ENCODE measurements around the gene CCDC192. TPM values are rescaled to one million over a fixed set of nuclear protein-coding genes. Genes with fewer than 3 reads are reported as not detected.
"Not testable (repeated sequence)": the region's sequence is repeated elsewhere in the genome, so short reads cannot be mapped to it uniquely, and the experiment has no call there.

The CCDC192 gene
- total and polyA plus RNA-seq, 3 experiments from 2014 or later = not detected

DNA sequence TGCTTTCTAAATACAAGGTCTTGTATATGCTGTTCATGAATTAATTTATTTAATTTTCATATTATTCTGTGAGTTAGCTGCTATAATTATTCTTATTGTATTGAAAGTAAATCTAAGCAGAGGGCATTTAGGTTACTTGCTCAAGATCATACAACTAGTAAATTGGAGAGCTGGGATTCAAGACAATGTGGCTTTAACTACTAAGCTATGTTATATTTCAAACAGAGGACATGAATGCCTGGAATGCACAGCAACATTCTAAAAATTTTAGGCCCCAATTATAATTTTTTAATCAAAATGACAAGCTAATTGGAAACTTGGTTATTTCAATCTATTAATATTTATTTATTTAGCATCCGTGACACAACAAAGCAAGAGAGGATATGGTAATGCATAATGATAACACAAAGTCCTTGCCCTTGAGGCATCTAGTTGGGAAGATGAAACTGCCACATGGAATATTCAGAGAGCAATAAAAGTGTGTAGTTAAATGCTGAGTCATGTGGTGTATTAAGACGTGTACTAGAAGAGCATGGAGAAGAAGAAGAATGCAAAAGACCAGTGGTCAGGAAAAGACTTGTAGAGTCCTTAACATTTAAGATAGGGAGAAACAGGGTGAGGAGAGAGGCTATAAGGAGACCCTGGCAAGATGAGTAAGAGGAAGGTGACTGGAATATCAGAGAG, 29.9 kb upstream of the CCDC192 start:
- Mint-ChIP-seq H3K4me1 (no peaks in the 10 kb centered on the region), H3K9me3 (no peaks in the 10 kb centered on the region), H3K27ac (no peak overlapping the region), H3K4me3 (no peak overlapping the region), H3K36me3 (no peaks in the 10 kb centered on the region), H3K27me3 (peaks cover 0 to 1% of the 10 kb centered on the region in 2 donors)
- no peaks in the 10 kb centered on the region for H3K27me3 ChIP-seq (ENCODE audit: insufficient read depth, low read length, poor library complexity, severe bottlenecking)
- POLR2A ChIA-PET = no interaction called here
- no peaks in the 10 kb centered on the region for H3K9me3 ChIP-seq (ENCODE audit: low read length)
- no peak for DNase-seq
- CTCF ChIA-PET = no interaction called here
- no peak overlapping the region for H3K4me3 ChIP-seq (ENCODE audit: low read length)
- H3K36me3 ChIP-seq (ENCODE audit: insufficient read depth, low read length) = no peaks in the 10 kb centered on the region
- H3K27ac ChIP-seq (ENCODE audit: low read depth, low read length) = no peak overlapping the region
- no peaks in the 10 kb centered on the region for H3K4me1 ChIP-seq (ENCODE audit: insufficient read depth, low read length)

DNA sequence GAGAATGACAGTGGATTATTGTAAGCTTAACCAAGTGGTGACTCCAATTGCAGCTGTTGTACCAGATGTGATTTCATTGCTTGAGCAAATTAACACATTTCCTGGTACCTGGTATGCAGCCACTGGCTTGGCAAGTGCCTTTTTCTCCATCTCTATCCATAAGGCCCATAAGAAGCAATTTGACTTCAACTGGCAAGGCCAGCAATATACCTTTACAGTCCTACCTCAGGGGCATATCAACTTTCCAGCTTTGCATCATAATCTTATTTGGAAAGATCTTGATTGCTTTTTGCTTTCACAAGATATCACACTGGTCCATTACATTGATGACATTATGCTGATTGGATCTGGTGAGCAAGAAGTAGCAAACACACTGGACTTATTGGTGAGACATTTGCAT, 26.2 kb upstream of the CCDC192 start:
- H3K36me3 ChIP-seq (ENCODE audit: insufficient read depth, low read length); H3K27ac Mint-ChIP-seq; POLR2A ChIA-PET; H3K4me3 ChIP-seq (ENCODE audit: low read length); H3K4me3 Mint-ChIP-seq; DNase-seq; H3K36me3 Mint-ChIP-seq; H3K9me3 Mint-ChIP-seq; H3K9me3 ChIP-seq (ENCODE audit: low read length); H3K27me3 Mint-ChIP-seq; CTCF ChIA-PET; H3K4me1 Mint-ChIP-seq; H3K4me1 ChIP-seq (ENCODE audit: insufficient read depth, low read length); H3K27me3 ChIP-seq (ENCODE audit: insufficient read depth, low read length, poor library complexity, severe bottlenecking); H3K27ac ChIP-seq (ENCODE audit: low read depth, low read length): not testable (repeated sequence)

- H3K4me1 Mint-ChIP-seq = not testable (repeated sequence)
These were observed 23.4 kb upstream of the CCDC192 start for GRCh38 chr5:127679691-127680330.

DNA sequence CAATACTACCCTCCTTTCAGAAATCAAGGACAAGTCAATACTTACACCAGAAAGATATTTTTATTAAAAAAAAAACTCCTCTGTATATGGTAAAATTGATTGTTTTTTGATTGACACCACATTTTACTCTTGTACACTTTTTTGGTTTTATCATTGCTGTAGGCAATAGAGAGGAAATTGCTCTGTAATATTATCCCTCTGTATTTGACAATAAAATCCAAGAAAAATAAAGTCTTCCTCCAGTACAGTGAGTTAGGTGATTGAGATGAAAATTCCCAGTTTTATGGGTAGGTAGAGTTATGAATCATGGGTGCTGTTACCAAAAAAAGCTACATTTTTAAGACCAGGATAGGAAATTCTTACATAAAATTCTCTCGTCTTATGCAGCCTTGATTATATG, 22.6 kb upstream of the CCDC192 start:
- H3K4me1 ChIP-seq (ENCODE audit: insufficient read depth, low read length) = no peaks in the 10 kb centered on the region
- no peaks in the 10 kb centered on the region for H3K36me3 Mint-ChIP-seq
- H3K4me1 Mint-ChIP-seq = no peaks in the 10 kb centered on the region
- no peak for DNase-seq
- no peaks in the 10 kb centered on the region for H3K9me3 ChIP-seq (ENCODE audit: low read length)
- no peak overlapping the region for H3K4me3 ChIP-seq (ENCODE audit: low read length)
- CTCF ChIA-PET = no interaction called here
- H3K36me3 ChIP-seq (ENCODE audit: insufficient read depth, low read length) = no peaks in the 10 kb centered on the region
- POLR2A ChIA-PET = no interaction called here
- peaks cover 0 to 1% of the 10 kb centered on the region in 2 donors for H3K27me3 Mint-ChIP-seq
- no peak overlapping the region for H3K27ac Mint-ChIP-seq
- no peak overlapping the region for H3K27ac ChIP-seq (ENCODE audit: low read depth, low read length)
- no peaks in the 10 kb centered on the region for H3K27me3 ChIP-seq (ENCODE audit: insufficient read depth, low read length, poor library complexity, severe bottlenecking)
- no peaks in the 10 kb centered on the region for H3K9me3 Mint-ChIP-seq
- no peak overlapping the region for H3K4me3 Mint-ChIP-seq

More at GRCh38 chr5:127679691-127680330, 23.4 kb upstream of the CCDC192 start:
- H3K27ac ChIP-seq (ENCODE audit: low read depth, low read length); H3K27me3 Mint-ChIP-seq; H3K4me3 ChIP-seq (ENCODE audit: low read length); H3K4me1 ChIP-seq (ENCODE audit: insufficient read depth, low read length); CTCF ChIA-PET; H3K27ac Mint-ChIP-seq; H3K4me3 Mint-ChIP-seq; DNase-seq; POLR2A ChIA-PET; H3K36me3 ChIP-seq (ENCODE audit: insufficient read depth, low read length); H3K9me3 Mint-ChIP-seq; H3K27me3 ChIP-seq (ENCODE audit: insufficient read depth, low read length, poor library complexity, severe bottlenecking); H3K9me3 ChIP-seq (ENCODE audit: low read length); H3K36me3 Mint-ChIP-seq: not testable (repeated sequence)

- H3K9me3 ChIP-seq (ENCODE audit: low read length) = no peaks in the 10 kb centered on the region
- H3K4me1 Mint-ChIP-seq = no peaks in the 10 kb centered on the region
These were observed 20.2 kb upstream of the CCDC192 start for GRCh38 chr5:127683008-127683407.

GRCh38 chr5:127684726-127685467, 18.3 kb upstream of the CCDC192 start:
- H3K36me3 ChIP-seq (ENCODE audit: insufficient read depth, low read length) = no peaks in the 10 kb centered on the region
- Mint-ChIP-seq H3K27me3 (peaks cover 0 to 1% of the 10 kb centered on the region in 2 donors), H3K36me3 (no peaks in the 10 kb centered on the region), H3K4me3 (no peak overlapping the region), H3K4me1 (no peaks in the 10 kb centered on the region), H3K9me3 (no peaks in the 10 kb centered on the region), H3K27ac (no peak overlapping the region)
- no peak overlapping the region for H3K4me3 ChIP-seq (ENCODE audit: low read length)
- H3K4me1 ChIP-seq (ENCODE audit: insufficient read depth, low read length) = no peaks in the 10 kb centered on the region
- ChIA-PET POLR2A (no interaction called here), CTCF (no interaction called here)
- DNase-seq = no peak
- H3K9me3 ChIP-seq (ENCODE audit: low read length) = no peaks in the 10 kb centered on the region
- H3K27me3 ChIP-seq (ENCODE audit: insufficient read depth, low read length, poor library complexity, severe bottlenecking) = no peaks in the 10 kb centered on the region
- H3K27ac ChIP-seq (ENCODE audit: low read depth, low read length) = no peak overlapping the region

More at GRCh38 chr5:127683008-127683407, 20.2 kb upstream of the CCDC192 start:
- no peak for DNase-seq
- peaks cover 0 to 1% of the 10 kb centered on the region in 2 donors for H3K27me3 Mint-ChIP-seq
- Histone ChIP-seq H3K27ac (ENCODE audit: low read depth, low read length) (no peak overlapping the region), H3K27me3 (ENCODE audit: insufficient read depth, low read length, poor library complexity, severe bottlenecking) (no peaks in the 10 kb centered on the region), H3K4me1 (ENCODE audit: insufficient read depth, low read length) (no peaks in the 10 kb centered on the region), H3K4me3 (ENCODE audit: low read length) (no peak overlapping the region), H3K36me3 (ENCODE audit: insufficient read depth, low read length) (no peaks in the 10 kb centered on the region)
- POLR2A ChIA-PET = no interaction called here
- H3K4me3 Mint-ChIP-seq = no peak overlapping the region
- CTCF ChIA-PET = no interaction called here
- H3K27ac Mint-ChIP-seq = no peak overlapping the region
- H3K9me3 Mint-ChIP-seq = no peaks in the 10 kb centered on the region
- no peaks in the 10 kb centered on the region for H3K36me3 Mint-ChIP-seq

GRCh38 chr5:127685662-127686061, 17.5 kb upstream of the CCDC192 start:
- Mint-ChIP-seq H3K4me1 (no peaks in the 10 kb centered on the region), H3K9me3 (no peaks in the 10 kb centered on the region), H3K36me3 (no peaks in the 10 kb centered on the region), H3K4me3 (no peak overlapping the region), H3K27me3 (peaks cover 1 to 2% of the 10 kb centered on the region in 2 donors), H3K27ac (no peak overlapping the region)
- H3K4me1 ChIP-seq (ENCODE audit: insufficient read depth, low read length) = no peaks in the 10 kb centered on the region
- H3K27me3 ChIP-seq (ENCODE audit: insufficient read depth, low read length, poor library complexity, severe bottlenecking) = no peaks in the 10 kb centered on the region
- POLR2A ChIA-PET = no interaction called here
- CTCF ChIA-PET = no interaction called here
- H3K4me3 ChIP-seq (ENCODE audit: low read length) = no peak overlapping the region
- H3K27ac ChIP-seq (ENCODE audit: low read depth, low read length) = no peak overlapping the region
- DNase-seq = no peak
- H3K9me3 ChIP-seq (ENCODE audit: low read length) = no peaks in the 10 kb centered on the region
- H3K36me3 ChIP-seq (ENCODE audit: insufficient read depth, low read length) = no peaks in the 10 kb centered on the region

GRCh38 chr5:127686424-127686823, 16.8 kb upstream of the CCDC192 start:
- Mint-ChIP-seq H3K36me3 (no peaks in the 10 kb centered on the region), H3K27me3 (peaks cover 3 to 4% of the 10 kb centered on the region in 2 donors), H3K9me3 (no peaks in the 10 kb centered on the region), H3K27ac (no peak overlapping the region), H3K4me1 (no peaks in the 10 kb centered on the region), H3K4me3 (no peak overlapping the region)
- no peak for DNase-seq
- Histone ChIP-seq H3K36me3 (ENCODE audit: insufficient read depth, low read length) (no peaks in the 10 kb centered on the region), H3K9me3 (ENCODE audit: low read length) (no peaks in the 10 kb centered on the region), H3K27ac (ENCODE audit: low read depth, low read length) (no peak overlapping the region), H3K4me3 (ENCODE audit: low read length) (no peak overlapping the region), H3K27me3 (ENCODE audit: insufficient read depth, low read length, poor library complexity, severe bottlenecking) (no peaks in the 10 kb centered on the region), H3K4me1 (ENCODE audit: insufficient read depth, low read length) (no peaks in the 10 kb centered on the region)
- ChIA-PET CTCF (no interaction called here), POLR2A (no interaction called here)
